Activated T-cell treated with anti-CD3 and anti-CD28 coated beads for 4 hours (primary cell): ENCODE measurements around the gene ZPLD1.

ENCODE experiments used
- DNase-seq: peaks from one replicate; pipeline ENCODE4 v3.0.0-alpha.2; 2020

The ZPLD1 gene

GRCh38 chr3:102471001-102471400 is 36.2 kb downstream of the ZPLD1 start:
- no peak for DNase-seq

- no peak for DNase-seq
Observed at GRCh38 chr3:102471491-102471890, 36.7 kb downstream of the ZPLD1 start.

GRCh38 chr3:102473648-102474047 is 38.8 kb downstream of the ZPLD1 start:
- DNase-seq = no peak

GRCh38 chr3:102474207-102474606 is 39.4 kb downstream of the ZPLD1 start:
- no peak for DNase-seq

GRCh38 chr3:102476198-102476597 is 41.4 kb downstream of the ZPLD1 start:
- DNase-seq = no peak

GRCh38 chr3:102478160-102478559 is 43.3 kb downstream of the ZPLD1 start:
- no peak for DNase-seq

- no peak for DNase-seq
Observed at GRCh38 chr3:102480139-102480538, 45.3 kb downstream of the ZPLD1 start.

GRCh38 chr3:102481050-102481449 is 46.2 kb downstream of the ZPLD1 start:
- DNase-seq = no peak

- no peak for DNase-seq
Observed at GRCh38 chr3:102483556-102483955, 48.7 kb downstream of the ZPLD1 start.

- no peak for DNase-seq
Observed at GRCh38 chr3:102484363-102484762, 49.5 kb downstream of the ZPLD1 start.

GRCh38 chr3:102485701-102486100 is 50.9 kb downstream of the ZPLD1 start:
- DNase-seq = no peak

GRCh38 chr3:102488331-102488730 is 53.5 kb downstream of the ZPLD1 start:
- no peak for DNase-seq

GRCh38 chr3:102492300-102492699 is 57.5 kb downstream of the ZPLD1 start:
- no peak for DNase-seq

- no peak for DNase-seq
Observed at GRCh38 chr3:102497571-102497970, 62.8 kb downstream of the ZPLD1 start.

- no peak for DNase-seq
Observed at GRCh38 chr3:102505542-102505941, 70.7 kb downstream of the ZPLD1 start.

- no peak for DNase-seq
Observed at GRCh38 chr3:102510663-102511062, 75.8 kb downstream of the ZPLD1 start.

- no peak for DNase-seq
Observed at GRCh38 chr3:102511168-102511567, 76.4 kb downstream of the ZPLD1 start.

- DNase-seq = no peak
Observed at GRCh38 chr3:102511639-102512038, 76.8 kb downstream of the ZPLD1 start.

- DNase-seq = no peak
Observed at GRCh38 chr3:102512734-102513504, 78.1 kb downstream of the ZPLD1 start.

- DNase-seq = no peak
Observed at GRCh38 chr3:102514241-102514640, 79.4 kb downstream of the ZPLD1 start.

GRCh38 chr3:102521246-102521645 is 86.4 kb downstream of the ZPLD1 start:
- no peak for DNase-seq

GRCh38 chr3:102525624-102526023 is 90.8 kb downstream of the ZPLD1 start:
- no peak for DNase-seq

GRCh38 chr3:102526865-102527264 is 92.0 kb downstream of the ZPLD1 start:
- no peak for DNase-seq

GRCh38 chr3:102528727-102529126 is 93.9 kb downstream of the ZPLD1 start:
- DNase-seq = no peak
